SK-N-SH (cell line): ENCODE results near the gene DNAJC10. TPM values are rescaled to one million over a fixed set of nuclear protein-coding genes. Genes with fewer than 3 reads are reported as not detected.

Source experiments
- CTCF ChIA-PET: fragments of 300-600, 350-600 bp; formaldehyde crosslinking; extraction: SDS; loops from one replicate; lab custom pipeline; 2021; lab: Yijun Ruan, JAX
- POLR2A ChIA-PET: fragments of 350-600 bp; sonication (Branson Sonifier 250); formaldehyde crosslinking; extraction: SDS; loops from one replicate; lab custom pipeline; 2020; ENCODE audit warnings: antibody characterized with exemption, inconsistent platforms; lab: Yijun Ruan, JAX
- DNase-seq: peaks from one replicate; pipeline ENCODE4 v3.0.0; 2012
- H2AFZ ChIP-seq: fragments of 200-600 bp; sonication (generic); 2 replicates; pipeline ENCODE4 v1.8.1; 2016; ENCODE audit warnings: antibody characterized with exemption, mild to moderate bottlenecking, low read depth
- H3F3A ChIP-seq: fragments of 200-600 bp; sonication (generic); replicated peaks from 2 replicates; pipeline ENCODE3; 2016; ENCODE audit warnings: antibody characterized with exemption, mild to moderate bottlenecking; ENCODE audit not compliant: insufficient read depth
- H3K27ac ChIP-seq, 2 experiments: fragments of 200-500 bp in 1 of 2; fragments of 200-600 bp in 1 of 2; sonication (Bioruptor generic) in 1 of 2; sonication (generic), shearing (Covaris generic) in 1 of 2; 2 replicates each; pipeline versions ENCODE4 v1.5.1 to v1.6.1; 2014 to 2016; ENCODE audit warnings: low read depth in 2 of 2, inconsistent platforms in 1 of 2, low read length in 1 of 2, mild to moderate bottlenecking in 1 of 2, mixed read lengths in 1 of 2
- H3K27me3 ChIP-seq: fragments of 200-600 bp; sonication (generic), shearing (Covaris generic); 2 replicates; pipeline ENCODE4 v1.6.1; 2016; ENCODE audit warnings: mixed run types; ENCODE audit not compliant: insufficient read depth
- H3K36me3 ChIP-seq, 2 experiments: fragments of 200-500 bp in 1 of 2; fragments of 200-600 bp in 1 of 2; sonication (Bioruptor generic) in 1 of 2; sonication (generic) in 1 of 2; replicated peaks in 1 of 2; 2 replicates each; pipeline versions ENCODE3 to v1.5.1; 2014 to 2016; ENCODE audit warnings: low read length in 1 of 2, mild to moderate bottlenecking in 1 of 2; ENCODE audit not compliant: insufficient read depth in 2 of 2, control insufficient read depth in 1 of 2
- H3K4me1 ChIP-seq, 2 experiments: fragments of 200-500 bp in 1 of 2; fragments of 200-600 bp in 1 of 2; sonication (Bioruptor generic) in 1 of 2; sonication (generic), shearing (Covaris generic) in 1 of 2; 2 replicates each; pipeline versions ENCODE4 v1.5.1 to v1.6.1; 2014 to 2016; ENCODE audit warnings: low read depth in 1 of 2, low read length in 1 of 2, mixed run types in 1 of 2; ENCODE audit not compliant: insufficient read depth in 2 of 2, control insufficient read depth in 1 of 2
- H3K4me2 ChIP-seq: fragments of 200-600 bp; sonication (generic), shearing (Covaris generic); 2 replicates; pipeline ENCODE4 v1.6.1; 2017; ENCODE audit warnings: mixed run types
- H3K4me3 ChIP-seq, 2 experiments: fragments of 200-500 bp in 1 of 2; fragments of 200-600 bp in 1 of 2; sonication (Bioruptor generic) in 1 of 2; sonication (generic), shearing (Covaris generic) in 1 of 2; 2 replicates each; pipeline versions ENCODE4 v1.5.1 to v1.8.1; 2014 to 2016; ENCODE audit warnings: low read depth in 2 of 2, inconsistent platforms in 1 of 2, low read length in 1 of 2, mild to moderate bottlenecking in 1 of 2, mixed read lengths in 1 of 2, moderate library complexity in 1 of 2
- H3K79me2 ChIP-seq: fragments of 200-600 bp; sonication (generic); 2 replicates; pipeline ENCODE4 v1.8.1; 2017; ENCODE audit warnings: mild to moderate bottlenecking; ENCODE audit not compliant: insufficient read depth
- H3K9ac ChIP-seq: fragments of 200-600 bp; sonication (generic); 2 replicates; pipeline ENCODE4 v1.6.1; 2017; ENCODE audit warnings: mixed run types
- H3K9me2 ChIP-seq: fragments of 200-600 bp; sonication (generic); 2 replicates; pipeline ENCODE4 v1.6.1; 2017; ENCODE audit warnings: mixed run types
- H3K9me3 ChIP-seq: fragments of 200-600 bp; sonication (generic); 2 replicates; pipeline ENCODE4 v1.6.1; 2017; ENCODE audit warnings: mixed run types, mild to moderate bottlenecking, moderate library complexity
- H4K20me1 ChIP-seq: fragments of 200-600 bp; sonication (generic); 2 replicates; pipeline ENCODE4 v1.6.1; 2017; ENCODE audit warnings: mild to moderate bottlenecking, mixed run types; ENCODE audit not compliant: insufficient read depth
- ELF1 ChIP-seq: IDR thresholded peaks from 2 replicates; pipeline ENCODE4 v1.4.0; 2012
- EP300 ChIP-seq, 2 experiments: IDR thresholded peaks; 2 replicates each; pipeline versions ENCODE4 v1.4.0 to v1.6.1; 2012; ENCODE audit warnings: borderline replicate concordance in 1 of 2, low read depth in 1 of 2, low read length in 1 of 2
- FOSL2 ChIP-seq: IDR thresholded peaks from 2 replicates; pipeline ENCODE4 v1.4.0; 2012; ENCODE audit warnings: low read depth, mild to moderate bottlenecking, moderate library complexity, borderline replicate concordance
- FOXJ3 ChIP-seq: sonication (generic); formaldehyde crosslinking; IDR thresholded peaks from 2 replicates; pipeline ENCODE4 v1.5.1; 2020; ENCODE audit warnings: mild to moderate bottlenecking, missing genetic modification reagents
- GATA2 ChIP-seq: sonication (generic); formaldehyde crosslinking; IDR thresholded peaks from 2 replicates; pipeline ENCODE4 v1.5.0; 2020; ENCODE audit warnings: mild to moderate bottlenecking, missing genetic modification reagents
- JUND ChIP-seq: IDR thresholded peaks from 2 replicates; pipeline ENCODE4 v1.4.0; 2012
- MXI1 ChIP-seq: IDR thresholded peaks from 2 replicates; pipeline ENCODE4 v1.6.1; 2012; ENCODE audit warnings: mild to moderate bottlenecking, low read depth, low read length, improper control_type of control experiment
- NFIC ChIP-seq: IDR thresholded peaks from 2 replicates; pipeline ENCODE4 v1.4.0; 2012; ENCODE audit warnings: borderline replicate concordance
- NRF1 ChIP-seq: IDR thresholded peaks from 2 replicates; pipeline ENCODE4 v1.6.1; 2012; ENCODE audit warnings: low read depth, mild to moderate bottlenecking, low read length
- RXRA ChIP-seq: IDR thresholded peaks from 2 replicates; pipeline ENCODE4 v1.4.0; 2012; ENCODE audit warnings: low read depth, mild to moderate bottlenecking, borderline replicate concordance
- TCF12 ChIP-seq: IDR thresholded peaks from 2 replicates; pipeline ENCODE4 v1.4.0; 2012
- USF1 ChIP-seq: IDR thresholded peaks from 2 replicates; pipeline ENCODE4 v1.4.0; 2012; ENCODE audit warnings: low read depth, borderline replicate concordance
- YY1 ChIP-seq: IDR thresholded peaks from 2 replicates; pipeline ENCODE4 v1.4.0; 2012; ENCODE audit warnings: low read depth, mild to moderate bottlenecking
- WGBS: methylation state at CpG from one replicate; pipeline ENCODE4 v1.1.6; 2017; ENCODE audit warnings: low lambda C conversion rate; 5-methylcytosine and 5-hydroxymethylcytosine counted together
- polyA plus RNA-seq, 3 experiments: library from polyadenylated mRNA; depleted of rRNA; stranded (reverse); fragments of >200 nt; gene quantifications; 2 replicates each; pipeline ENCODE4 v1.2.3, GENCODE V29; 2012
- TF ChIP-seq, protein P1 (sequence below): IDR thresholded peaks from 2 replicates; pipeline ENCODE4 v1.4.0; 2012; ENCODE audit warnings: low read depth, borderline replicate concordance
- TF ChIP-seq, protein P2 (sequence below): fragments of 150-350 bp; IDR thresholded peaks from 2 replicates; pipeline ENCODE4 v1.6.1; 2017; ENCODE audit warnings: antibody characterized with exemption, low read length, low read depth, borderline replicate concordance
- TF ChIP-seq, protein P3 (sequence below): IDR thresholded peaks from 2 replicates; pipeline ENCODE4; 2012

Gene DNAJC10
- polyA plus RNA-seq, 1 of the 3 experiments (the other 2 are of a cell fraction) = 30.8 TPM

- TF ChIP-seq, protein P1, sequence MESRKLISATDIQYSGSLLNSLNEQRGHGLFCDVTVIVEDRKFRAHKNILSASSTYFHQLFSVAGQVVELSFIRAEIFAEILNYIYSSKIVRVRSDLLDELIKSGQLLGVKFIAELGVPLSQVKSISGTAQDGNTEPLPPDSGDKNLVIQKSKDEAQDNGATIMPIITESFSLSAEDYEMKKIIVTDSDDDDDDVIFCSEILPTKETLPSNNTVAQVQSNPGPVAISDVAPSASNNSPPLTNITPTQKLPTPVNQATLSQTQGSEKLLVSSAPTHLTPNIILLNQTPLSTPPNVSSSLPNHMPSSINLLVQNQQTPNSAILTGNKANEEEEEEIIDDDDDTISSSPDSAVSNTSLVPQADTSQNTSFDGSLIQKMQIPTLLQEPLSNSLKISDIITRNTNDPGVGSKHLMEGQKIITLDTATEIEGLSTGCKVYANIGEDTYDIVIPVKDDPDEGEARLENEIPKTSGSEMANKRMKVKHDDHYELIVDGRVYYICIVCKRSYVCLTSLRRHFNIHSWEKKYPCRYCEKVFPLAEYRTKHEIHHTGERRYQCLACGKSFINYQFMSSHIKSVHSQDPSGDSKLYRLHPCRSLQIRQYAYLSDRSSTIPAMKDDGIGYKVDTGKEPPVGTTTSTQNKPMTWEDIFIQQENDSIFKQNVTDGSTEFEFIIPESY = no peak
- TF ChIP-seq, all 33 proteins: peak for 0
Measured at GRCh38 chr2:182819412-182819811, 103.4 kb downstream of the DNAJC10 start (continued).

DNA sequence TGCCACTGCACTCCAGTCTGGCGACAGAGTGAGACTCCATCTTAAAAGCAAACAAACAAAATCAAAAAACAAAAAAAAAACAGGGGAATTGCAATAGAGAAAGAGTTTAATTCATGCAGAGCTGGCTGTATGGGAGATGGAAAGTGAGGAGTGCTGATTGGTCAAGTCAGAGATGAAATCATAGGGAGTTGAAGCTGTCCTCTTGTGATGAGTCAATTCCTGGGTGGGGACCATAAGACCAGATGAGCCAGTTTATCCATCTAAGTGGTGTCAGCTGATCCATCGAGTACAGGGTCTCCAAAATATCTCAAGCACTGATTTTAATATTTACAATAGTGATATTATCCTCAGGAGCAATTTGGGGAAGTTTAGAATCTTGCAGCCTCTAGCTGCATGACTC lies 105.1 kb downstream of the DNAJC10 start:
- Histone ChIP-seq H3K27me3 (no peaks in the 10 kb centered on the region), H3K9me3 (no peaks in the 10 kb centered on the region), H2AFZ (no peak overlapping the region), H4K20me1 (no peaks in the 10 kb centered on the region), H3K4me3 (no peak overlapping the region), H3K79me2 (no peaks in the 10 kb centered on the region), H3K9me2 (no peaks in the 10 kb centered on the region), H3K4me1 (peaks cover 2 to 7% of the 10 kb centered on the region in 2 experiments; a peak in 3 of 4 replicates), H3K27ac (no peak overlapping the region), H3F3A (no peaks in the 10 kb centered on the region), H3K36me3 (no peaks in the 10 kb centered on the region), H3K4me2 (no peak overlapping the region), H3K9ac (no peak overlapping the region)
- no peak for DNase-seq
- ChIA-PET POLR2A (no interaction called here), CTCF (no interaction called here)
- TF ChIP-seq, protein P2, sequence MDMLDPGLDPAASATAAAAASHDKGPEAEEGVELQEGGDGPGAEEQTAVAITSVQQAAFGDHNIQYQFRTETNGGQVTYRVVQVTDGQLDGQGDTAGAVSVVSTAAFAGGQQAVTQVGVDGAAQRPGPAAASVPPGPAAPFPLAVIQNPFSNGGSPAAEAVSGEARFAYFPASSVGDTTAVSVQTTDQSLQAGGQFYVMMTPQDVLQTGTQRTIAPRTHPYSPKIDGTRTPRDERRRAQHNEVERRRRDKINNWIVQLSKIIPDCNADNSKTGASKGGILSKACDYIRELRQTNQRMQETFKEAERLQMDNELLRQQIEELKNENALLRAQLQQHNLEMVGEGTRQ = no peak
- no peak for TF ChIP-seq JUND
- TF ChIP-seq FOXJ3 (CRISPR knock-in tag) = no peak
- no peak for TF ChIP-seq NFIC
- no peak for TF ChIP-seq FOSL2
- TF ChIP-seq NRF1 = no peak
- no peak for TF ChIP-seq GATA2 (CRISPR knock-in tag)
- no peak for TF ChIP-seq ELF1
- TF ChIP-seq USF1 = no peak
- no peak for TF ChIP-seq MXI1
- no peak for TF ChIP-seq EP300 (IDR thresholded peaks at IDR 0.05; ENCODE audit: borderline replicate concordance in 1 of 2, low read depth in 1 of 2, low read length in 1 of 2)
- TF ChIP-seq YY1 = no peak
- no peak for TF ChIP-seq TCF12
- no peak for TF ChIP-seq RXRA
- TF ChIP-seq, protein P3, sequence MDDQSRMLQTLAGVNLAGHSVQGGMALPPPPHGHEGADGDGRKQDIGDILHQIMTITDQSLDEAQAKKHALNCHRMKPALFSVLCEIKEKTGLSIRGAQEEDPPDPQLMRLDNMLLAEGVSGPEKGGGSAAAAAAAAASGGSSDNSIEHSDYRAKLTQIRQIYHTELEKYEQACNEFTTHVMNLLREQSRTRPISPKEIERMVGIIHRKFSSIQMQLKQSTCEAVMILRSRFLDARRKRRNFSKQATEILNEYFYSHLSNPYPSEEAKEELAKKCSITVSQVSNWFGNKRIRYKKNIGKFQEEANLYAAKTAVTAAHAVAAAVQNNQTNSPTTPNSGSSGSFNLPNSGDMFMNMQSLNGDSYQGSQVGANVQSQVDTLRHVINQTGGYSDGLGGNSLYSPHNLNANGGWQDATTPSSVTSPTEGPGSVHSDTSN = no peak
- WGBS = 74% methylated on average over 2 of the region's 2 CpGs
